G401 (cell line): ENCODE measurements around the gene CSRP3. TPM values are rescaled to one million over a fixed set of nuclear protein-coding genes. Genes with fewer than 3 reads are reported as not detected.

Experiments used
- DNase-seq: peaks from one replicate; pipeline ENCODE4 v3.0.0-alpha.2; 2015; ENCODE audit warnings: low spot score
- in situ Hi-C: cut with HindIII; loops from 2 replicates; pipeline ENCODE4 v1.10.0; 2016; ENCODE audit warnings: low sequenced_read_pairs, mixed read lengths
- total RNA-seq: library from RNA; depleted of rRNA; stranded (reverse); fragments of >200 nt; shearing (Covaris generic); gene quantifications from 2 replicates; pipeline ENCODE4 v1.2.3, GENCODE V29; 2014

CSRP3 gene
- total RNA-seq, 1 experiment from 2014 or later, result not detected

GRCh38 chr11:19193916-19194315, 7.9 kb downstream of the CSRP3 start:
- in situ Hi-C loops, result no loop called here
- DNase-seq, result no peak

- in situ Hi-C loops, result no loop called here
- no peak for DNase-seq
These were observed 10.1 kb downstream of the CSRP3 start for GRCh38 chr11:19191530-19192169.

- no peak for DNase-seq
- in situ Hi-C loops, result no loop called here
These were observed 13.9 kb downstream of the CSRP3 start for GRCh38 chr11:19187833-19188258.

GRCh38 chr11:19187114-19187832, 14.5 kb downstream of the CSRP3 start:
- DNase-seq, result no peak
- in situ Hi-C loops, result no loop called here

GRCh38 chr11:19185516-19186052, 16.2 kb downstream of the CSRP3 start:
- in situ Hi-C loops, result no loop called here
- DNase-seq, result no peak

GRCh38 chr11:19185036-19185435, 16.7 kb downstream of the CSRP3 start:
- in situ Hi-C loops, result no loop called here
- no peak for DNase-seq

GRCh38 chr11:19183646-19184045, 18.1 kb downstream of the CSRP3 start:
- no peak for DNase-seq
- in situ Hi-C loops, result no loop called here

GRCh38 chr11:19181531-19182261, 20.1 kb downstream of the CSRP3 start:
- no peak for DNase-seq
- in situ Hi-C loops, result no loop called here

- no peak for DNase-seq
- in situ Hi-C loops, result no loop called here
These were observed 25.1 kb downstream of the CSRP3 start for GRCh38 chr11:19176629-19177186.

GRCh38 chr11:19173964-19174638, 27.7 kb downstream of the CSRP3 start:
- in situ Hi-C loops, result no loop called here
- no peak for DNase-seq

GRCh38 chr11:19173004-19173689, 28.6 kb downstream of the CSRP3 start:
- in situ Hi-C loops, result no loop called here
- no peak for DNase-seq

GRCh38 chr11:19168090-19168489, 33.7 kb downstream of the CSRP3 start:
- peak; percentile 22 for DNase-seq
- in situ Hi-C loops, result no loop called here

- DNase-seq, result no peak
- in situ Hi-C loops, result no loop called here
These were observed 36.9 kb downstream of the CSRP3 start for GRCh38 chr11:19164881-19165280.

GRCh38 chr11:19164230-19164855, 37.4 kb downstream of the CSRP3 start:
- in situ Hi-C loops, result no loop called here
- DNase-seq, result no peak

GRCh38 chr11:19163617-19164016, 38.2 kb downstream of the CSRP3 start:
- DNase-seq, result no peak
- in situ Hi-C loops, result no loop called here

- DNase-seq, result no peak
- in situ Hi-C loops, result no loop called here
These were observed 38.8 kb downstream of the CSRP3 start for GRCh38 chr11:19162951-19163505.

GRCh38 chr11:19161651-19162050, 40.1 kb downstream of the CSRP3 start:
- no peak for DNase-seq
- in situ Hi-C loops, result no loop called here

GRCh38 chr11:19160847-19161246, 40.9 kb downstream of the CSRP3 start:
- no peak for DNase-seq
- in situ Hi-C loops, result no loop called here
